ENCODE data around the gene RASAL2. TPM values are rescaled to one million over a fixed set of nuclear protein-coding genes. Genes with fewer than 3 reads are reported as not detected.

The RASAL2 gene
- total RNA-seq, 1 experiment from 2014 or later = 22.2 TPM

DNA sequence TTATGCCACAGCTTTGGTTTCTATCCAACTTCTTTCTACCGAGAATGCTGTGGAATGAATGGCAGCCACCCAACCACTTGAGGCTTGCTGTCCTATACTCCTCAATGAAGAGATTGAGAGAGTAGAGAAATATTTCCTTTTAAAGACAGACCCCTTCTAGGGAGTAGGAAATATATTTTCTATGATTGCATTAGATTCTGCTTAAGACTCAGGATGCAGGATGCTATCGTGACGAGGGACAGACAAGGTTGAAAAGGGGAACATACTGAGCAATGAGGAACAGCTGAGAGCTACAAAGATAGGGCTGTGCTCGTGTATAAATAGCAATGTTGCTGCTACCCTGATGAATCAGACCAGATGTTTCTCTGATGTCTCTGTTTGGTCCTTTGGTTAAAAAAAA is 7.1 kb upstream of the RASAL2 start:
- no CpG with 5 or more reads among the region's 4 CpGs for WGBS (ENCODE audit: extremely low coverage, insufficient read length, low lambda C conversion rate)
- Histone ChIP-seq H3K4ac (ENCODE audit: low read depth, low read length) (no peak overlapping the region), H3K4me1 (ENCODE audit: insufficient read depth, low read length) (no peaks in the 10 kb centered on the region), H3K27me3 (ENCODE audit: insufficient read depth, low read length) (no peaks in the 10 kb centered on the region), H3K14ac (ENCODE audit: insufficient read depth, low read length) (no peak overlapping the region), H2BK15ac (ENCODE audit: low read depth, low read length) (no peak overlapping the region), H2BK12ac (ENCODE audit: insufficient read length, low read depth, low read length) (no peak overlapping the region), H2AFZ (ENCODE audit: low read length) (no peak overlapping the region), H3K79me2 (ENCODE audit: insufficient read depth, low read length) (no peaks in the 10 kb centered on the region), H3K9me3 (ENCODE audit: control insufficient read depth, low read depth, low read length) (no peaks in the 10 kb centered on the region), H3K23me2 (ENCODE audit: insufficient read length, low read depth, low read length, poor library complexity, severe bottlenecking) (no peaks in the 10 kb centered on the region), H2BK120ac (ENCODE audit: low read depth, low read length, poor library complexity, severe bottlenecking) (no peak overlapping the region), H4K5ac (ENCODE audit: insufficient read length, low read depth, low read length) (no peak overlapping the region), H3K18ac (ENCODE audit: insufficient read length, low read depth, low read length) (no peak overlapping the region), H3T11ph (ENCODE audit: low read length) (no peak overlapping the region), H3K27ac (ENCODE audit: insufficient read length, low read depth, low read length) (no peak overlapping the region), H3K79me1 (ENCODE audit: insufficient read depth, low read depth, low read length, poor library complexity, severe bottlenecking) (no peaks in the 10 kb centered on the region), H3K23ac (ENCODE audit: insufficient read length, low read depth, low read length) (no peak overlapping the region), H3K4me2 (ENCODE audit: insufficient read depth, insufficient read length, low read length) (no peak overlapping the region), H4K20me1 (ENCODE audit: control insufficient read depth, insufficient read depth, insufficient read length) (no peaks in the 10 kb centered on the region), H4K91ac (ENCODE audit: insufficient read length, low read depth, low read length) (no peak overlapping the region), H2BK20ac (ENCODE audit: low read depth, low read length, poor library complexity, severe bottlenecking) (no peak overlapping the region), H4K8ac (replicated peaks; ENCODE audit: insufficient read length, low read depth, low read length) (no peak overlapping the region), H2BK5ac (ENCODE audit: insufficient read length, low read length) (no peak overlapping the region), H2AK5ac (ENCODE audit: insufficient read length, low read length) (no peak overlapping the region), H3K9ac (ENCODE audit: extremely low read depth, insufficient read length, low read length) (no peak overlapping the region), H3K56ac (ENCODE audit: insufficient read length, low read depth, low read length) (no peak overlapping the region)
- H3K36me3 Mint-ChIP-seq (ENCODE audit: insufficient read depth in 1 of 3, low read depth in 3 of 3) = no peaks in the 10 kb centered on the region
- DNase-seq = no peak
- no peak overlapping the region for H3K27ac Mint-ChIP-seq
- H3K27me3 Mint-ChIP-seq (ENCODE audit: low read depth) = no peaks in the 10 kb centered on the region
- H3K4me3 Mint-ChIP-seq = no peak overlapping the region
- TF ChIP-seq, protein P1, sequence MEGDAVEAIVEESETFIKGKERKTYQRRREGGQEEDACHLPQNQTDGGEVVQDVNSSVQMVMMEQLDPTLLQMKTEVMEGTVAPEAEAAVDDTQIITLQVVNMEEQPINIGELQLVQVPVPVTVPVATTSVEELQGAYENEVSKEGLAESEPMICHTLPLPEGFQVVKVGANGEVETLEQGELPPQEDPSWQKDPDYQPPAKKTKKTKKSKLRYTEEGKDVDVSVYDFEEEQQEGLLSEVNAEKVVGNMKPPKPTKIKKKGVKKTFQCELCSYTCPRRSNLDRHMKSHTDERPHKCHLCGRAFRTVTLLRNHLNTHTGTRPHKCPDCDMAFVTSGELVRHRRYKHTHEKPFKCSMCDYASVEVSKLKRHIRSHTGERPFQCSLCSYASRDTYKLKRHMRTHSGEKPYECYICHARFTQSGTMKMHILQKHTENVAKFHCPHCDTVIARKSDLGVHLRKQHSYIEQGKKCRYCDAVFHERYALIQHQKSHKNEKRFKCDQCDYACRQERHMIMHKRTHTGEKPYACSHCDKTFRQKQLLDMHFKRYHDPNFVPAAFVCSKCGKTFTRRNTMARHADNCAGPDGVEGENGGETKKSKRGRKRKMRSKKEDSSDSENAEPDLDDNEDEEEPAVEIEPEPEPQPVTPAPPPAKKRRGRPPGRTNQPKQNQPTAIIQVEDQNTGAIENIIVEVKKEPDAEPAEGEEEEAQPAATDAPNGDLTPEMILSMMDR (conservative IDR thresholded peaks at IDR 0.05) = no peak
- no peaks in the 10 kb centered on the region for H3K4me1 Mint-ChIP-seq
- peaks cover 0 to 4% of the 10 kb centered on the region in 2 experiments; a peak in 1 of 5 replicates for H3K9me3 Mint-ChIP-seq
